Neural cell (in vitro differentiated cells): ENCODE data around the gene ANO3. TPM values are rescaled to one million over a fixed set of nuclear protein-coding genes. Genes with fewer than 3 reads are reported as not detected.

Experiments
- H2AFZ ChIP-seq: fragments of 200-600, 300-800 bp; sonication (generic), shearing (Covaris generic); 2 replicates; pipeline ENCODE4 v1.6.0; 2014; ENCODE audit warnings: low read depth, mild to moderate bottlenecking, antibody characterized with exemption, low read length, moderate library complexity
- H3F3A ChIP-seq: fragments of 200-600 bp; shearing (Covaris generic); 2 replicates; pipeline ENCODE4 v1.6.1; 2016; ENCODE audit warnings: mild to moderate bottlenecking, moderate library complexity, mixed read lengths, antibody characterized with exemption, low read length; ENCODE audit not compliant: insufficient read depth, poor library complexity, severe bottlenecking
- H3K27ac ChIP-seq: fragments of 200-600, 300-800 bp; sonication (generic), shearing (Covaris generic); 2 replicates; pipeline ENCODE4 v1.5.1; 2014; ENCODE audit warnings: mild to moderate bottlenecking, low read length, moderate library complexity
- H3K27me3 ChIP-seq: fragments of 300-800, 200-600 bp; sonication (generic), shearing (Covaris generic); 2 replicates; pipeline ENCODE4 v1.6.0; 2014; ENCODE audit warnings: mild to moderate bottlenecking, low read depth, low read length, moderate library complexity; ENCODE audit not compliant: insufficient read depth
- H3K36me3 ChIP-seq: fragments of 300-800, 200-600 bp; sonication (generic), shearing (Covaris generic); 2 replicates; pipeline ENCODE4 v1.5.1; 2014; ENCODE audit warnings: mild to moderate bottlenecking, antibody characterized with exemption, low read length, moderate library complexity; ENCODE audit not compliant: insufficient read depth
- H3K4me2 ChIP-seq: fragments of 300-800, 200-600 bp; sonication (generic), shearing (Covaris generic); 2 replicates; pipeline ENCODE4 v1.6.0; 2014; ENCODE audit warnings: mild to moderate bottlenecking, low read length
- H3K4me3 ChIP-seq: fragments of 300-800, 200-600 bp; sonication (generic), shearing (Covaris generic); 2 replicates; pipeline ENCODE4 v1.5.1; 2014; ENCODE audit warnings: mild to moderate bottlenecking, low read length, moderate library complexity
- H3K79me2 ChIP-seq: fragments of 200-600 bp; shearing (Covaris generic); replicated peaks from 2 replicates; pipeline ENCODE4 v1.6.0; 2014; ENCODE audit warnings: mild to moderate bottlenecking, low read length, moderate library complexity; ENCODE audit not compliant: insufficient read depth
- H3K9ac ChIP-seq: fragments of 300-800, 200-600 bp; sonication (generic), shearing (Covaris generic); 2 replicates; pipeline ENCODE4 v1.6.1; 2016; ENCODE audit warnings: mild to moderate bottlenecking, low read length, mixed read lengths
- H3K9me2 ChIP-seq: fragments of 200-600 bp; shearing (Covaris generic); 2 replicates; pipeline ENCODE4 v1.6.1; 2016; ENCODE audit warnings: mild to moderate bottlenecking, low read length, mixed read lengths; ENCODE audit not compliant: insufficient read depth
- H3K9me3 ChIP-seq: fragments of 200-600, 300-800 bp; sonication (generic), shearing (Covaris generic); 2 replicates; pipeline ENCODE4 v1.6.1; 2016; ENCODE audit warnings: mild to moderate bottlenecking, mixed run types, low read length, moderate library complexity, mixed read lengths
- H4K20me1 ChIP-seq: fragments of 200-600 bp; shearing (Covaris generic); 2 replicates; pipeline ENCODE4 v1.6.1; 2016; ENCODE audit warnings: mild to moderate bottlenecking, mixed run types; ENCODE audit not compliant: insufficient read depth
- EP300 ChIP-seq: fragments of 450-650 bp; conservative IDR thresholded peaks from 2 replicates; pipeline ENCODE4 v1.6.1; 2014; ENCODE audit warnings: antibody characterized with exemption, mild to moderate bottlenecking, moderate library complexity; ENCODE audit not compliant: poor library complexity, severe bottlenecking
- EZH2 ChIP-seq: fragments of 200-600, 300-800 bp; shearing (Covaris generic), sonication (generic); IDR thresholded peaks from 2 replicates; pipeline ENCODE4 v1.6.1; 2014; ENCODE audit warnings: antibody characterized with exemption, low read length, borderline replicate concordance, mild to moderate bottlenecking; ENCODE audit not compliant: insufficient read depth, poor library complexity, severe bottlenecking
- MXI1 ChIP-seq: fragments of 450-650 bp; conservative IDR thresholded peaks from 2 replicates; pipeline ENCODE4 v1.6.1; 2014; ENCODE audit warnings: antibody characterized with exemption, mild to moderate bottlenecking; ENCODE audit not compliant: poor library complexity, severe bottlenecking
- POLR2AphosphoS5 ChIP-seq: IDR thresholded peaks from 2 replicates; pipeline ENCODE4 v1.6.1; 2012
- RAD21 ChIP-seq: fragments of 450-650 bp; conservative IDR thresholded peaks from 2 replicates; pipeline ENCODE4 v1.6.1; 2014; ENCODE audit warnings: antibody characterized with exemption, mild to moderate bottlenecking, moderate library complexity
- SMC3 ChIP-seq: fragments of 450-650 bp; conservative IDR thresholded peaks from 2 replicates; pipeline ENCODE4 v1.6.1; 2014; ENCODE audit warnings: antibody characterized with exemption, mild to moderate bottlenecking, moderate library complexity; ENCODE audit not compliant: poor library complexity
- TAF1 ChIP-seq: IDR thresholded peaks from 2 replicates; pipeline ENCODE4 v1.6.1; 2012; ENCODE audit warnings: low read depth
- polyA plus RNA-seq: library from polyadenylated mRNA; depleted of rRNA; stranded (reverse); fragments of >200 nt; gene quantifications from 2 replicates; pipeline ENCODE4 v1.2.3, GENCODE V29; 2014
- TF ChIP-seq, protein P1 (sequence below): IDR thresholded peaks from 2 replicates; pipeline ENCODE4 v1.6.1; 2012; ENCODE audit warnings: borderline replicate concordance
- TF ChIP-seq, protein P2 (sequence below): fragments of 450-650 bp; IDR thresholded peaks from 2 replicates; pipeline ENCODE4 v1.5.1; 2014; ENCODE audit warnings: antibody characterized with exemption, mild to moderate bottlenecking, moderate library complexity; ENCODE audit not compliant: poor library complexity, severe bottlenecking

ANO3 gene
- polyA plus RNA-seq, 1 donor from 2014 or later, result not detected

DNA sequence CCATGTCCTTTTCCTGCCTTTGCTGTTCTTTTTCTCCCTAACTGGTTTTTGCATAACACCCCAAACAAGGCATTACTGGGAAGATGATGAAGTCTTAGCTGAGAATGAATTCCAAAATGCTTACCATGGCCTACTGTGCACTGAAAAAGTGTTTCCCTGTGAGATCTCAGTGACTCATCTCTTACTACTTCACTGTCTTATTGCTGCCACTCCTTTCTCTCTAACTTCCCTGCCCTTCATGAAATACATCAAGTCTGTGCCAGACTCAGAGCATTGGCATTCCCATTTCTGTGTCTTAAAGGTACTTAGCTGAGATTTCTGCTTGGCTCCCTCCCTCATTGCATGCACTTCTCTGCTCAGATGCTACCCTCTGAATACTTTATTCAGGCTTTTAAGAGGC lies 289.2 kb downstream of the ANO3 start:
- no peak overlapping the region for H2AFZ ChIP-seq
- no peak overlapping the region for H3K4me2 ChIP-seq

DNA sequence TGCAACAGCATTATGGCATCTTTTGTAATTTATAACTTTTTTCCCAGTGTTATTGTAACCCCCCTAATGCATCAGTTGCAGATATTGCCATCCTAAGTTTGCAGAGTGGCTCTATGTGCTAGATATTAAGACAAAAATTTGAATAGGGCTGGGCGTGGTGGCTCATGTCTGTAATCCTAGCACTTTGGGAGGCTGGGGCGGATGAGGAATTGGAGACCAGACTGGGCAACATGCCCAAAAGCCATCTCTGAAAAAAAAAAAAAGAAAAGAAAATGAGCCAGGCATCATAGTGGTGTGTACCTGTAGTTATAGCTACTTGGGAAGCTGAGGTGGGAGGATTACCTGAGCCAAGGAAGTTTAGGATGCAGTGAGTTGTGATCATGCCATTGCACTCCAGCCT lies 290.3 kb downstream of the ANO3 start:
- Histone ChIP-seq H3K27ac (no peak overlapping the region), H3F3A (no peaks in the 10 kb centered on the region), H3K36me3 (no peaks in the 10 kb centered on the region), H3K4me2 (no peak overlapping the region), H3K79me2 (no peaks in the 10 kb centered on the region), H2AFZ (no peak overlapping the region), H3K4me3 (no peak overlapping the region), H3K27me3 (no peaks in the 10 kb centered on the region), H3K9me3 (no peaks in the 10 kb centered on the region), H3K9ac (no peak overlapping the region), H3K9me2 (no peaks in the 10 kb centered on the region), H4K20me1 (no peaks in the 10 kb centered on the region)
- TF ChIP-seq MXI1, result no peak

More for the DNA sequence above, 289.2 kb downstream of the ANO3 start:
- no peak overlapping the region for H3K9ac ChIP-seq
- TF ChIP-seq POLR2AphosphoS5, result no peak
- TF ChIP-seq RAD21, result no peak
- no peak for TF ChIP-seq MXI1
- no peak for TF ChIP-seq TAF1
- TF ChIP-seq, protein P1, sequence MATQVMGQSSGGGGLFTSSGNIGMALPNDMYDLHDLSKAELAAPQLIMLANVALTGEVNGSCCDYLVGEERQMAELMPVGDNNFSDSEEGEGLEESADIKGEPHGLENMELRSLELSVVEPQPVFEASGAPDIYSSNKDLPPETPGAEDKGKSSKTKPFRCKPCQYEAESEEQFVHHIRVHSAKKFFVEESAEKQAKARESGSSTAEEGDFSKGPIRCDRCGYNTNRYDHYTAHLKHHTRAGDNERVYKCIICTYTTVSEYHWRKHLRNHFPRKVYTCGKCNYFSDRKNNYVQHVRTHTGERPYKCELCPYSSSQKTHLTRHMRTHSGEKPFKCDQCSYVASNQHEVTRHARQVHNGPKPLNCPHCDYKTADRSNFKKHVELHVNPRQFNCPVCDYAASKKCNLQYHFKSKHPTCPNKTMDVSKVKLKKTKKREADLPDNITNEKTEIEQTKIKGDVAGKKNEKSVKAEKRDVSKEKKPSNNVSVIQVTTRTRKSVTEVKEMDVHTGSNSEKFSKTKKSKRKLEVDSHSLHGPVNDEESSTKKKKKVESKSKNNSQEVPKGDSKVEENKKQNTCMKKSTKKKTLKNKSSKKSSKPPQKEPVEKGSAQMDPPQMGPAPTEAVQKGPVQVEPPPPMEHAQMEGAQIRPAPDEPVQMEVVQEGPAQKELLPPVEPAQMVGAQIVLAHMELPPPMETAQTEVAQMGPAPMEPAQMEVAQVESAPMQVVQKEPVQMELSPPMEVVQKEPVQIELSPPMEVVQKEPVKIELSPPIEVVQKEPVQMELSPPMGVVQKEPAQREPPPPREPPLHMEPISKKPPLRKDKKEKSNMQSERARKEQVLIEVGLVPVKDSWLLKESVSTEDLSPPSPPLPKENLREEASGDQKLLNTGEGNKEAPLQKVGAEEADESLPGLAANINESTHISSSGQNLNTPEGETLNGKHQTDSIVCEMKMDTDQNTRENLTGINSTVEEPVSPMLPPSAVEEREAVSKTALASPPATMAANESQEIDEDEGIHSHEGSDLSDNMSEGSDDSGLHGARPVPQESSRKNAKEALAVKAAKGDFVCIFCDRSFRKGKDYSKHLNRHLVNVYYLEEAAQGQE, result no peak
- no peak for TF ChIP-seq EZH2
- TF ChIP-seq, protein P2, sequence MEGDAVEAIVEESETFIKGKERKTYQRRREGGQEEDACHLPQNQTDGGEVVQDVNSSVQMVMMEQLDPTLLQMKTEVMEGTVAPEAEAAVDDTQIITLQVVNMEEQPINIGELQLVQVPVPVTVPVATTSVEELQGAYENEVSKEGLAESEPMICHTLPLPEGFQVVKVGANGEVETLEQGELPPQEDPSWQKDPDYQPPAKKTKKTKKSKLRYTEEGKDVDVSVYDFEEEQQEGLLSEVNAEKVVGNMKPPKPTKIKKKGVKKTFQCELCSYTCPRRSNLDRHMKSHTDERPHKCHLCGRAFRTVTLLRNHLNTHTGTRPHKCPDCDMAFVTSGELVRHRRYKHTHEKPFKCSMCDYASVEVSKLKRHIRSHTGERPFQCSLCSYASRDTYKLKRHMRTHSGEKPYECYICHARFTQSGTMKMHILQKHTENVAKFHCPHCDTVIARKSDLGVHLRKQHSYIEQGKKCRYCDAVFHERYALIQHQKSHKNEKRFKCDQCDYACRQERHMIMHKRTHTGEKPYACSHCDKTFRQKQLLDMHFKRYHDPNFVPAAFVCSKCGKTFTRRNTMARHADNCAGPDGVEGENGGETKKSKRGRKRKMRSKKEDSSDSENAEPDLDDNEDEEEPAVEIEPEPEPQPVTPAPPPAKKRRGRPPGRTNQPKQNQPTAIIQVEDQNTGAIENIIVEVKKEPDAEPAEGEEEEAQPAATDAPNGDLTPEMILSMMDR, result no peak
- TF ChIP-seq SMC3, result no peak
- TF ChIP-seq EP300, result no peak
- no peaks in the 10 kb centered on the region for H4K20me1 ChIP-seq
- no peaks in the 10 kb centered on the region for H3F3A ChIP-seq
- no peak overlapping the region for H3K27ac ChIP-seq
- H3K79me2 ChIP-seq, result no peaks in the 10 kb centered on the region
- no peak overlapping the region for H3K4me3 ChIP-seq
- H3K9me3 ChIP-seq, result no peaks in the 10 kb centered on the region
- no peaks in the 10 kb centered on the region for H3K36me3 ChIP-seq
- no peaks in the 10 kb centered on the region for H3K9me2 ChIP-seq
- H3K27me3 ChIP-seq, result no peaks in the 10 kb centered on the region

DNA sequence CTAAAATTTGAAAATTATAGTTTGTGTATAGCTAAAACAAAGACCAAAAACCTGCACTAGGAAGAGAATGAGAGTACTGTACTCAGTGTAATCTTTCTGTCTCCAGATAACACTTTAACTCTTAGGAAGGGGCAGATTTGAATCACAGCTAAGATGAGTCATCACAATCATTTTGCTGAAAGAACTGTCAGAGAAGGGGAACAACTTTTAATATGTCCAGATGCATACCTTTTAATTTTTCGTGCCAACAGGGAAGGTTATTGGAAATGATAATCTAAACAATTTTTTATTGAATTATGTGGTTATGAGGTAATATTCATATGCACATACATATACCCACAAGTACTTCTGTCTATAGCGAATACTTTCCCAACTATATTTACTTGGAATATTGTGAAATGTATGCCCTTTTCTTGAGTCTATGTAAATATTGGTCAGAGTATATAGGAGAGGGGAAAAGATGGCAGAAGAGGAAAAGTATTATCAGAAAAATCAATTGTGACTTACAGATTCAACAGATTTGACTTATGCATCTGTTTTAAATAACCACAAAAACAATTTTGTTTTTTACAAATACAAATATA lies 291.2 kb downstream of the ANO3 start:
- Histone ChIP-seq H4K20me1 (no peaks in the 10 kb centered on the region), H3K36me3 (no peaks in the 10 kb centered on the region), H3K9me3 (no peaks in the 10 kb centered on the region), H3K9me2 (no peaks in the 10 kb centered on the region), H3K79me2 (no peaks in the 10 kb centered on the region), H2AFZ (no peak overlapping the region), H3F3A (no peaks in the 10 kb centered on the region), H3K27ac (no peak overlapping the region), H3K9ac (no peak overlapping the region), H3K27me3 (no peaks in the 10 kb centered on the region), H3K4me2 (no peak overlapping the region), H3K4me3 (no peak overlapping the region)
- TF ChIP-seq RAD21 (no peak), POLR2AphosphoS5 (no peak), EZH2 (no peak)
- TF ChIP-seq, protein P2, result no peak
